SK-N-SH (cell line): ENCODE measurements around the gene PFKL. TPM values are rescaled to one million over a fixed set of nuclear protein-coding genes. Genes with fewer than 3 reads are reported as not detected.

ENCODE experiments used
- CTCF ChIA-PET: fragments of 300-600, 350-600 bp; formaldehyde crosslinking; extraction: SDS; loops from one replicate; lab custom pipeline; 2021; lab: Yijun Ruan, JAX
- POLR2A ChIA-PET: fragments of 350-600 bp; sonication (Branson Sonifier 250); formaldehyde crosslinking; extraction: SDS; loops from one replicate; lab custom pipeline; 2020; ENCODE audit warnings: antibody characterized with exemption, inconsistent platforms; lab: Yijun Ruan, JAX
- DNase-seq: peaks from one replicate; pipeline ENCODE4 v3.0.0; 2012
- H2AFZ ChIP-seq: fragments of 200-600 bp; sonication (generic); 2 replicates; pipeline ENCODE4 v1.8.1; 2016; ENCODE audit warnings: antibody characterized with exemption, mild to moderate bottlenecking, low read depth
- H3F3A ChIP-seq: fragments of 200-600 bp; sonication (generic); replicated peaks from 2 replicates; pipeline ENCODE3; 2016; ENCODE audit warnings: antibody characterized with exemption, mild to moderate bottlenecking; ENCODE audit not compliant: insufficient read depth
- H3K27ac ChIP-seq, 2 experiments: fragments of 200-500 bp in 1 of 2; fragments of 200-600 bp in 1 of 2; sonication (Bioruptor generic) in 1 of 2; sonication (generic), shearing (Covaris generic) in 1 of 2; 2 replicates each; pipeline versions ENCODE4 v1.5.1 to v1.6.1; 2014 to 2016; ENCODE audit warnings: low read depth in 2 of 2, inconsistent platforms in 1 of 2, low read length in 1 of 2, mild to moderate bottlenecking in 1 of 2, mixed read lengths in 1 of 2
- H3K27me3 ChIP-seq: fragments of 200-600 bp; sonication (generic), shearing (Covaris generic); 2 replicates; pipeline ENCODE4 v1.6.1; 2016; ENCODE audit warnings: mixed run types; ENCODE audit not compliant: insufficient read depth
- H3K36me3 ChIP-seq, 2 experiments: fragments of 200-500 bp in 1 of 2; fragments of 200-600 bp in 1 of 2; sonication (Bioruptor generic) in 1 of 2; sonication (generic) in 1 of 2; replicated peaks in 1 of 2; 2 replicates each; pipeline versions ENCODE3 to v1.5.1; 2014 to 2016; ENCODE audit warnings: low read length in 1 of 2, mild to moderate bottlenecking in 1 of 2; ENCODE audit not compliant: insufficient read depth in 2 of 2, control insufficient read depth in 1 of 2
- H3K4me1 ChIP-seq, 2 experiments: fragments of 200-500 bp in 1 of 2; fragments of 200-600 bp in 1 of 2; sonication (Bioruptor generic) in 1 of 2; sonication (generic), shearing (Covaris generic) in 1 of 2; 2 replicates each; pipeline versions ENCODE4 v1.5.1 to v1.6.1; 2014 to 2016; ENCODE audit warnings: low read depth in 1 of 2, low read length in 1 of 2, mixed run types in 1 of 2; ENCODE audit not compliant: insufficient read depth in 2 of 2, control insufficient read depth in 1 of 2
- H3K4me2 ChIP-seq: fragments of 200-600 bp; sonication (generic), shearing (Covaris generic); 2 replicates; pipeline ENCODE4 v1.6.1; 2017; ENCODE audit warnings: mixed run types
- H3K4me3 ChIP-seq, 2 experiments: fragments of 200-500 bp in 1 of 2; fragments of 200-600 bp in 1 of 2; sonication (Bioruptor generic) in 1 of 2; sonication (generic), shearing (Covaris generic) in 1 of 2; 2 replicates each; pipeline versions ENCODE4 v1.5.1 to v1.8.1; 2014 to 2016; ENCODE audit warnings: low read depth in 2 of 2, inconsistent platforms in 1 of 2, low read length in 1 of 2, mild to moderate bottlenecking in 1 of 2, mixed read lengths in 1 of 2, moderate library complexity in 1 of 2
- H3K79me2 ChIP-seq: fragments of 200-600 bp; sonication (generic); 2 replicates; pipeline ENCODE4 v1.8.1; 2017; ENCODE audit warnings: mild to moderate bottlenecking; ENCODE audit not compliant: insufficient read depth
- H3K9ac ChIP-seq: fragments of 200-600 bp; sonication (generic); 2 replicates; pipeline ENCODE4 v1.6.1; 2017; ENCODE audit warnings: mixed run types
- H3K9me2 ChIP-seq: fragments of 200-600 bp; sonication (generic); 2 replicates; pipeline ENCODE4 v1.6.1; 2017; ENCODE audit warnings: mixed run types
- H3K9me3 ChIP-seq: fragments of 200-600 bp; sonication (generic); 2 replicates; pipeline ENCODE4 v1.6.1; 2017; ENCODE audit warnings: mixed run types, mild to moderate bottlenecking, moderate library complexity
- H4K20me1 ChIP-seq: fragments of 200-600 bp; sonication (generic); 2 replicates; pipeline ENCODE4 v1.6.1; 2017; ENCODE audit warnings: mild to moderate bottlenecking, mixed run types; ENCODE audit not compliant: insufficient read depth
- ELF1 ChIP-seq: IDR thresholded peaks from 2 replicates; pipeline ENCODE4 v1.4.0; 2012
- EP300 ChIP-seq, 2 experiments: IDR thresholded peaks; 2 replicates each; pipeline versions ENCODE4 v1.4.0 to v1.6.1; 2012; ENCODE audit warnings: borderline replicate concordance in 1 of 2, low read depth in 1 of 2, low read length in 1 of 2
- FOXJ3 ChIP-seq: sonication (generic); formaldehyde crosslinking; IDR thresholded peaks from 2 replicates; pipeline ENCODE4 v1.5.1; 2020; ENCODE audit warnings: mild to moderate bottlenecking, missing genetic modification reagents
- GATA2 ChIP-seq: sonication (generic); formaldehyde crosslinking; IDR thresholded peaks from 2 replicates; pipeline ENCODE4 v1.5.0; 2020; ENCODE audit warnings: mild to moderate bottlenecking, missing genetic modification reagents
- IRF3 ChIP-seq: fragments of 150-350 bp; IDR thresholded peaks from 2 replicates; pipeline ENCODE4 v1.6.1; 2016; ENCODE audit warnings: mild to moderate bottlenecking, low read depth, low read length
- JUND ChIP-seq: IDR thresholded peaks from 2 replicates; pipeline ENCODE4 v1.4.0; 2012
- PBX3 ChIP-seq: IDR thresholded peaks from 2 replicates; pipeline ENCODE4; 2012
- RAD21 ChIP-seq: IDR thresholded peaks from 2 replicates; pipeline ENCODE4 v1.6.1; 2012; ENCODE audit warnings: mild to moderate bottlenecking, low read length
- RFX5 ChIP-seq: IDR thresholded peaks from 2 replicates; pipeline ENCODE4 v1.6.1; 2012; ENCODE audit warnings: mild to moderate bottlenecking, improper control_type of control experiment, low read length
- SMC3 ChIP-seq: IDR thresholded peaks from 2 replicates; pipeline ENCODE4 v1.6.1; 2012; ENCODE audit warnings: low read depth, low read length, improper control_type of control experiment
- ZBTB33 ChIP-seq: IDR thresholded peaks from 2 replicates; pipeline ENCODE4 v1.4.0; 2012; ENCODE audit warnings: low read depth, borderline replicate concordance
- WGBS: methylation state at CpG from one replicate; pipeline ENCODE4 v1.1.6; 2017; ENCODE audit warnings: low lambda C conversion rate; 5-methylcytosine and 5-hydroxymethylcytosine counted together
- polyA plus RNA-seq, 3 experiments: library from polyadenylated mRNA; depleted of rRNA; stranded (reverse); fragments of >200 nt; gene quantifications; 2 replicates each; pipeline ENCODE4 v1.2.3, GENCODE V29; 2012
- TF ChIP-seq, protein P1 (sequence below): fragments of 200-600 bp; sonication (generic); IDR thresholded peaks from 2 replicates; pipeline ENCODE4 v1.6.1; 2017; ENCODE audit warnings: antibody characterized with exemption, mild to moderate bottlenecking, moderate library complexity
- TF ChIP-seq, protein P2 (sequence below): fragments of 150-350 bp; IDR thresholded peaks from 2 replicates; pipeline ENCODE4 v1.6.1; 2017; ENCODE audit warnings: antibody characterized with exemption, low read length, low read depth, borderline replicate concordance
- TF ChIP-seq, protein P3 (sequence below): IDR thresholded peaks from 2 replicates; pipeline ENCODE4 v1.4.0; 2012; ENCODE audit warnings: low read depth

Gene PFKL
- polyA plus RNA-seq, 1 of the 3 experiments (the other 2 are of a cell fraction), result 118 TPM

GRCh38 chr21:44265734-44266270 is 34.1 kb upstream of the PFKL start:
- CTCF ChIA-PET, result no interaction called here

DNA sequence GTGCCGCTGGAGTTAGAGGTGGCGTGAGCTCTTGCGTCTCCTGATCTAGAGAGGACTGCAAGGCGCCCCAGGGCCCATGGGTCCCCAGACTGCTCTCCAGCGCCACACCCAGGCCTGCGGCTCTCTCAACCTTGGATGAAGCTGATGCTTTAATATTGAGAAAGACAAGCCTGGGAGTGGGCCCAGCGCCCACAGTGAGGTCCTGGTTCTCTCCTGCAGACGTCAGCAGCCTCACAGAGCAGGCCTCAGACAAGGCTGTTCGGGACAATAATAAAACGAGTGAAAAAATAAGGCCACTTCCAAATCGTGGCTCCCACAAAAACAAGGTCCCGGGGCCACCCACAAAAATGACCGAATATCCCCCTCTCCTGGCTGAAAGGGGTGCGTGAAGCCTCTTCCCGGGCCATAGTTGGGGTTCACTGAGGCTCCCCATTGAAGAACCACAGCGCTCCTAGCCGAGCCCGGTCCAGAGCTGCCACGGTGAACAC is 32.2 kb upstream of the PFKL start:
- Histone ChIP-seq H3K36me3 (no peaks in the 10 kb centered on the region), H3K4me1 (no peaks in the 10 kb centered on the region), H3K4me3 (no peak overlapping the region), H3K27ac (no peak overlapping the region), H2AFZ (no peak overlapping the region), H3F3A (no peaks in the 10 kb centered on the region), H3K79me2 (no peaks in the 10 kb centered on the region), H3K9ac (no peak overlapping the region), H4K20me1 (no peaks in the 10 kb centered on the region), H3K27me3 (no peaks in the 10 kb centered on the region), H3K9me3 (no peaks in the 10 kb centered on the region), H3K9me2 (no peaks in the 10 kb centered on the region), H3K4me2 (no peak overlapping the region)
- ChIA-PET CTCF (interaction anchor here (1.4 kb wide), 2 partner anchors 13 to 27 kb away, joined by 4 read pairs; no protein-coding TSS in a partner anchor), POLR2A (no interaction called here)
- DNase-seq, result no peak
- TF ChIP-seq, protein P1, sequence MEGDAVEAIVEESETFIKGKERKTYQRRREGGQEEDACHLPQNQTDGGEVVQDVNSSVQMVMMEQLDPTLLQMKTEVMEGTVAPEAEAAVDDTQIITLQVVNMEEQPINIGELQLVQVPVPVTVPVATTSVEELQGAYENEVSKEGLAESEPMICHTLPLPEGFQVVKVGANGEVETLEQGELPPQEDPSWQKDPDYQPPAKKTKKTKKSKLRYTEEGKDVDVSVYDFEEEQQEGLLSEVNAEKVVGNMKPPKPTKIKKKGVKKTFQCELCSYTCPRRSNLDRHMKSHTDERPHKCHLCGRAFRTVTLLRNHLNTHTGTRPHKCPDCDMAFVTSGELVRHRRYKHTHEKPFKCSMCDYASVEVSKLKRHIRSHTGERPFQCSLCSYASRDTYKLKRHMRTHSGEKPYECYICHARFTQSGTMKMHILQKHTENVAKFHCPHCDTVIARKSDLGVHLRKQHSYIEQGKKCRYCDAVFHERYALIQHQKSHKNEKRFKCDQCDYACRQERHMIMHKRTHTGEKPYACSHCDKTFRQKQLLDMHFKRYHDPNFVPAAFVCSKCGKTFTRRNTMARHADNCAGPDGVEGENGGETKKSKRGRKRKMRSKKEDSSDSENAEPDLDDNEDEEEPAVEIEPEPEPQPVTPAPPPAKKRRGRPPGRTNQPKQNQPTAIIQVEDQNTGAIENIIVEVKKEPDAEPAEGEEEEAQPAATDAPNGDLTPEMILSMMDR, result 0 out of 2 replicates have a peak, but pooled peaks have one; percentile 23
- TF ChIP-seq SMC3 (peak; percentile 16; the same call in 1 of the 2 replicates), EP300 (IDR thresholded peaks at IDR 0.05; ENCODE audit: borderline replicate concordance in 1 of 2, low read depth in 1 of 2, low read length in 1 of 2) (no peak), PBX3 (no peak), IRF3 (no peak), ELF1 (no peak), RAD21 (no peak)
- TF ChIP-seq, protein P2, sequence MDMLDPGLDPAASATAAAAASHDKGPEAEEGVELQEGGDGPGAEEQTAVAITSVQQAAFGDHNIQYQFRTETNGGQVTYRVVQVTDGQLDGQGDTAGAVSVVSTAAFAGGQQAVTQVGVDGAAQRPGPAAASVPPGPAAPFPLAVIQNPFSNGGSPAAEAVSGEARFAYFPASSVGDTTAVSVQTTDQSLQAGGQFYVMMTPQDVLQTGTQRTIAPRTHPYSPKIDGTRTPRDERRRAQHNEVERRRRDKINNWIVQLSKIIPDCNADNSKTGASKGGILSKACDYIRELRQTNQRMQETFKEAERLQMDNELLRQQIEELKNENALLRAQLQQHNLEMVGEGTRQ, result no peak
- 80% methylated on average over 19 of the region's 19 CpGs for WGBS

More at GRCh38 chr21:44265734-44266270, 34.1 kb upstream of the PFKL start:
- TF ChIP-seq SMC3, result no peak
- no peak for TF ChIP-seq ELF1
- TF ChIP-seq JUND, result no peak
- no peak for TF ChIP-seq FOXJ3
- TF ChIP-seq, protein P3, sequence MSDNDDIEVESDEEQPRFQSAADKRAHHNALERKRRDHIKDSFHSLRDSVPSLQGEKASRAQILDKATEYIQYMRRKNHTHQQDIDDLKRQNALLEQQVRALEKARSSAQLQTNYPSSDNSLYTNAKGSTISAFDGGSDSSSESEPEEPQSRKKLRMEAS, result no peak
- TF ChIP-seq PBX3, result no peak
- no peak for TF ChIP-seq GATA2 (CRISPR knock-in tag)
- no peak for TF ChIP-seq RAD21
- no peak for TF ChIP-seq RFX5
- no peak for TF ChIP-seq ZBTB33
- Histone ChIP-seq H2AFZ (no peak overlapping the region), H3K27me3 (no peaks in the 10 kb centered on the region), H4K20me1 (no peaks in the 10 kb centered on the region), H3K9me2 (no peaks in the 10 kb centered on the region), H3K9ac (no peak overlapping the region), H3K79me2 (no peaks in the 10 kb centered on the region), H3K4me1 (no peaks in the 10 kb centered on the region), H3F3A (no peaks in the 10 kb centered on the region), H3K4me3 (no peak overlapping the region), H3K36me3 (no peaks in the 10 kb centered on the region), H3K27ac (no peak overlapping the region), H3K4me2 (no peak overlapping the region), H3K9me3 (no peaks in the 10 kb centered on the region)
- WGBS, result 78% methylated on average over 11 of the region's 17 CpGs
- POLR2A ChIA-PET, result no interaction called here
- no peak for DNase-seq
